Upper lobe of right lung (tissue), 1 donor: ENCODE data around the gene GABRB3. TPM values are rescaled to one million over a fixed set of nuclear protein-coding genes. Genes with fewer than 3 reads are reported as not detected.

Experiments
- ATAC-seq: fragments of 200-7000 bp; cut with Tn5 transposase; one replicate; pipeline ENCODE4 v1.9.1; 2020; ENCODE audit warnings: mild to moderate bottlenecking, moderate library complexity
- DNase-seq: peaks from one replicate; pipeline ENCODE4 v3.0.0-alpha.2; 2020
- H3K27ac ChIP-seq: fragments of 200-600 bp; one replicate; pipeline ENCODE4 v1.8.0; 2022
- H3K27me3 ChIP-seq: fragments of 200-600 bp; one replicate; pipeline ENCODE4 v1.8.0; 2022; ENCODE audit warnings: mild to moderate bottlenecking
- H3K36me3 ChIP-seq: fragments of 200-600 bp; one replicate; pipeline ENCODE4 v1.8.0; 2022
- H3K4me1 ChIP-seq: fragments of 200-600 bp; one replicate; pipeline ENCODE4 v1.8.0; 2022
- H3K4me3 ChIP-seq: fragments of 200-600 bp; one replicate; pipeline ENCODE4 v1.8.0; 2022; ENCODE audit warnings: mild to moderate bottlenecking
- H3K9me3 ChIP-seq: fragments of 200-600 bp; one replicate; pipeline ENCODE4 v1.8.0; 2022
- CTCF ChIP-seq: fragments of 200-600 bp; IDR thresholded peaks from one replicate; pipeline ENCODE4 v1.8.0; 2022; ENCODE audit warnings: antibody characterized with exemption
- intact Hi-C: fragments of 100-400 bp; cut with DNase I; formaldehyde crosslinking; loops from one replicate; pipeline ENCODE4 v1.11.0; 2022
- total RNA-seq: library from RNA; stranded (reverse); fragmentation: NEBNext Ultra II Directional; extraction: Animal tissue kit (Norgen Biotek cat#: 25700); gene quantifications from one replicate; pipeline ENCODE4 v1.2.1, GENCODE V29; 2021
- donor health status: DM: no; HTN: yes; CAD: no; lungs with severe emphysema.

GABRB3 gene
- total RNA-seq, 1 donor from 2014 or later: 3.2 TPM

GRCh38 chr15:26686547-26687187 lies 86.2 kb downstream of the GABRB3 start:
- H3K9me3 ChIP-seq: no peaks in the 10 kb centered on the region
- no peaks in the 10 kb centered on the region for H3K36me3 ChIP-seq
- no peak for ATAC-seq
- intact Hi-C loops: no loop called here
- TF ChIP-seq CTCF: no peak
- no peaks in the 10 kb centered on the region for H3K4me1 ChIP-seq
- H3K27me3 ChIP-seq: no peaks in the 10 kb centered on the region
- no peak for DNase-seq
- no peak overlapping the region for H3K27ac ChIP-seq
- no peak overlapping the region for H3K4me3 ChIP-seq

- no peak for TF ChIP-seq CTCF
- H3K9me3 ChIP-seq: no peaks in the 10 kb centered on the region
- no peaks in the 10 kb centered on the region for H3K4me1 ChIP-seq
- intact Hi-C loops: no loop called here
- no peak overlapping the region for H3K27ac ChIP-seq
- H3K4me3 ChIP-seq: no peak overlapping the region
- no peaks in the 10 kb centered on the region for H3K27me3 ChIP-seq
- ATAC-seq (no peak), DNase-seq (no peak)
- H3K36me3 ChIP-seq: no peaks in the 10 kb centered on the region
These were observed 90.2 kb downstream of the GABRB3 start for GRCh38 chr15:26682598-26683164.

- Histone ChIP-seq H3K9me3 (no peaks in the 10 kb centered on the region), H3K27me3 (no peaks in the 10 kb centered on the region), H3K27ac (no peak overlapping the region), H3K4me1 (no peaks in the 10 kb centered on the region), H3K4me3 (no peak overlapping the region), H3K36me3 (no peaks in the 10 kb centered on the region)
- no peak for TF ChIP-seq CTCF
- intact Hi-C loops: no loop called here
- ATAC-seq (no peak), DNase-seq (no peak)
These were observed 92.9 kb downstream of the GABRB3 start for GRCh38 chr15:26679927-26680326.

- DNase-seq (no peak), ATAC-seq (no peak)
- H3K27me3 ChIP-seq: no peaks in the 10 kb centered on the region
- no peak overlapping the region for H3K4me3 ChIP-seq
- H3K9me3 ChIP-seq: no peaks in the 10 kb centered on the region
- H3K36me3 ChIP-seq: no peaks in the 10 kb centered on the region
- no peak for TF ChIP-seq CTCF
- intact Hi-C loops: no loop called here
- H3K4me1 ChIP-seq: no peaks in the 10 kb centered on the region
- no peak overlapping the region for H3K27ac ChIP-seq
These were observed 96.8 kb downstream of the GABRB3 start for GRCh38 chr15:26676115-26676514.

- H3K4me3 ChIP-seq: no peak overlapping the region
- H3K27ac ChIP-seq: no peak overlapping the region
- no peaks in the 10 kb centered on the region for H3K4me1 ChIP-seq
- no peaks in the 10 kb centered on the region for H3K9me3 ChIP-seq
- no peaks in the 10 kb centered on the region for H3K27me3 ChIP-seq
- intact Hi-C loops: no loop called here
- no peaks in the 10 kb centered on the region for H3K36me3 ChIP-seq
- TF ChIP-seq CTCF: no peak
- no peak for ATAC-seq
- DNase-seq: no peak
These were observed 98.4 kb downstream of the GABRB3 start for GRCh38 chr15:26674467-26674866.

- H3K27me3 ChIP-seq: no peaks in the 10 kb centered on the region
- ATAC-seq (no peak), DNase-seq (no peak)
- H3K4me3 ChIP-seq: no peak overlapping the region
- no peaks in the 10 kb centered on the region for H3K36me3 ChIP-seq
- intact Hi-C loops: no loop called here
- H3K27ac ChIP-seq: no peak overlapping the region
- no peaks in the 10 kb centered on the region for H3K9me3 ChIP-seq
- no peak for TF ChIP-seq CTCF
- no peaks in the 10 kb centered on the region for H3K4me1 ChIP-seq
These were observed 99.4 kb downstream of the GABRB3 start for GRCh38 chr15:26673445-26673844.
